HG03439 (cell line): ENCODE data around the gene PRSS2.

Experiments
- ATAC-seq: cut with Tn5 transposase; IDR thresholded peaks from one replicate; pipeline ENCODE4 v1.9.1; 2021; ENCODE audit warnings: mild to moderate bottlenecking, moderate library complexity; ENCODE audit not compliant: unreplicated experiment

Gene PRSS2

DNA sequence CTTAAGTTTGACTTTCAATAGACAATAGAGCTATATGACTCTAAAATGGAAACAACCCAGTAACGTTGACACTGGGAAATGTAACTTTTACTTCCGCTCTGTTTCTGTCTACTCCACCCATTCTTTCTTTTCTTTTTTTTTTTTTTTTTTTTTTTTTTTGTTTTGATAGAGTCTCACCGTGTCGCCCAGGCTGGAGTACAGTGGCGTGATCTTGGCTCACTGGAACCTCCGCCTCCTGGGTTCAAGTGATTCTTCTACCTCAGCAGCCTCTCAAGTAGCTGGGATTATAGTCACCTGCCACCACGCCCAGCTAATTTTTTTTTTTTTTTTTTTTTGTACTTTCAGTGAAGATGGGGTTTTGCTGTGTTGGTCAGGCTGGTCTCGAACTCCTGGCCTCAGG is 13.9 kb downstream of the PRSS2 start:
- no peak for ATAC-seq

DNA sequence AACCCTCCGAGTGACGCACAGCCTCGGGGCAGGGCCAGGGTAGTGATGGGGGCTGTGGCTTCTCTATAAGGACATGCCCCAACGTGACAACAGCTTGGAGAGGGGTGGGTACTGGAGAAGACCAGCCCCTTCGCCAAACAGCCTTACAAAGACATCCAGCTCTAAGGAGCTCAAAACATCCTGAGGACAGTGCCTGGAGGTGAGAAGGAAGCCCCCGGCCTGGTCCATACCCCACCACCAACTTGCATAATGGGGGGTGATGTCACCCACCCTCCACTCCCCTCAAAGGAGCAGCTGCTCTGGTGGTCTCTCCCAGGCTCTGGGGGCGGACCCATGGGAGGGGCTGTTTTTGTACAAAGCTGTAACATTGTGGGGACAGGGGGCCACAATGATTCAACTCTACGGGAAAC is 15.1 kb downstream of the PRSS2 start:
- no peak for ATAC-seq

DNA sequence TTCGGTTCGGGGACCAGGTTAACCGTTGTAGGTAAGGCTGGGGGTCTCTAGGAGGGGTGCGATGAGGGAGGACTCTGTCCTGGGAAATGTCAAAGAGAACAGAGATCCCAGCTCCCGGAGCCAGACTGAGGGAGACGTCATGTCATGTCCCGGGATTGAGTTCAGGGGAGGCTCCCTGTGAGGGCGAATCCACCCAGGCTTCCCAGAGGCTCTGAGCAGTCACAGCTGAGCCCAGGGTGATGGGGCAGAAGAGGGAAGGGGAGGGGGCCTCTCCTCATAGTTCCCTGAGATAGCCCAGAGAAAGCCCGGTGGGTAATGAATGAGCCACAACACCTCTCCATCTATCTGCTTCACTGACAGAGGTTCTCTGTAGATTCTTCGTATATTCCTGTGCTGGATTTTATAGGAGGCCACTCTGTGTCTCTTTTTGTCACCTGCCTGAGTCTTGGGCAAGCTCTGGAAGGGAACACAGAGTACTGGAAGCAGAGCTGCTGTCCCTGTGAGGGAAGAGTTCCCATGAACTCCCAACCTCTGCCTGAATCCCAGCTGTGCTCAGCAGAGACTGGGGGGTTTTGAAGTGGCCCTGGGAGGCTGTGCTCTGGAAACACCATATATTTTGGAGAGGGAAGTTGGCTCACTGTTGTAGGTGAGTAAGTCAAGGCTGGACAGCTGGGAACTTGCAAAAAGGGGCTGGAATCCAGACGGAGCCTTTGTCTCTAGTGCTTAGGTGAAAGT is 16.4 kb downstream of the PRSS2 start:
- ATAC-seq, result no peak

DNA sequence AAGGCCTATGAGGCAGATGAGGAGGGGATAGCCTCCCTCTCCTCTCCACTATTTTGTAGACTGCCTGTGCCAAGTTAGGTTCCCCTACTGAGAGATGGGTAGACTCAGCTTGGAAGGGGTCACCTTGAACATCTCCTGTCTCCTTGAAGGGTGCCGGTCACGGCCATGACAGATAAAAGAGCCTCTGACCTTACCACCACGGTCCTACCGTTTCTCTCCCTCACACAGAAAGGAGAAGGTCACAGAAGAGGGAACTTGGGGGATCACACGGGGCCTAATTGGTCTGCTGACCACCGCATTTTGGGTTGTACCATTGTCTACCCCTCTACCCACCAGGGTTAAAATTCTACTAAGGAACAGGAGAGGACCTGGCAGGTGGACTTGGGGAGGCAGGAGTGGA is 17.0 kb downstream of the PRSS2 start:
- no peak for ATAC-seq

DNA sequence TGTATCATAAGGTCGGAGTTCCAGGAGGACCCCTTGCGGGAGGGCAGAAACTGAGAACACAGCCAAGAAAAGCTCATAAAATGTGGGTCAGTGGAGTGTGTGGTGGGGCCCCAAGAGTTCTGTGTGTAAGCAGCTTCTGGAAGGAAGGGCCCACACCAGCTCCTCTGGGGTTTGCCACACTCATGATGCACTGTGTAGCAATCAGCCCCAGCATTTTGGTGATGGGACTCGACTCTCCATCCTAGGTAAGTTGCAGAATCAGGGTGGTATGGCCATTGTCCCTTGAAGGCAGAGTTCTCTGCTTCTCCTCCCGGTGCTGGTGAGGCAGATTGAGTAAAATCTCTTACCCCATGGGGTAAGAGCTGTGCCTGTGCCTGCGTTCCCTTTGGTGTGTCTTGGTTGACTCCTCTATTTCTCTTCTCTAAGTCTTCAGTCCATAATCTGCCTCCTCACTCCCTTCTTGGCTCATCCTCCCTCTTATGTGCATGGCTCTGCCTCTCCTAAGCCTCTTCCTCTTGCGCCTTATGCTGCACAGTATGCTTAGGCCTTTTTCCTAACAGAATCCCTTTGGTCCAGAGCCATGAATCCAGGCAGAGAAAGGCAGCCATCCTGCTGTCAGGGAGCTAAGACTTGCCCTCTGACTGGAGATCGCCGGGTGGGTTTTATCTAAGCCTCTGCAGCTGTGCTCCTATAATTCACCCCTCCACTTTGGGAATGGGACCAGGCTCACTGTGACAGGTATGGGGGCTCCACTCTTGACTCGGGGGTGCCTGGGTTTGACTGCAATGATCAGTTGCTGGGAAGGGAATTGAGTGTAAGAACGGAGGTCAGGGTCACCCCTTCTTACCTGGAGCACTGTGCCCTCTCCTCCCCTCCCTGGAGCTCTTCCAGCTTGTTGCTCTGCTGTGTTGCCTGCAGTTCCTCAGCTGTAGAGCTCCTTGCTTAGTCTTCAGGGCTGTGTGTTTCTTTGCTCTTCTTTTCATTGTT is 17.8 kb downstream of the PRSS2 start:
- ATAC-seq, result no peak

DNA sequence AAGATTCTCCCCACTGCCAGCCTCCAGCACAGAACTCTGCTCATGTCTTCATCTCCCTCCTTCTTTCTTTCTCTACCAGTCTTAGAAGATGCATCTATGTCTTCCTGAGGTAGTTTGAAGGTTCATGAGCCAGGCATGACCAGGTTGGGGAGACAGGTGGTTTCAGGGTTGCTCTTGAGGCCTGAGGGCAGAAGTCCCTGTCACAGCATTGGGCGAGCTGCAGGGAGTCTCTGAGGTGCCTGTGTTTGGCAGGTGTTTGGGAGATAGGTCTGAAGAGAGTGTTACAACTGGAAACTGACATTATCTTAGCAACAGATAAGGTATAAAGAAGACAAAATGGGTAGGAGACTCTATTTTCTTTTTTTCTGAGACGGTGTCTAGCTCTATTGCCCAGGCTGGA is 18.7 kb downstream of the PRSS2 start:
- ATAC-seq, result no peak

DNA sequence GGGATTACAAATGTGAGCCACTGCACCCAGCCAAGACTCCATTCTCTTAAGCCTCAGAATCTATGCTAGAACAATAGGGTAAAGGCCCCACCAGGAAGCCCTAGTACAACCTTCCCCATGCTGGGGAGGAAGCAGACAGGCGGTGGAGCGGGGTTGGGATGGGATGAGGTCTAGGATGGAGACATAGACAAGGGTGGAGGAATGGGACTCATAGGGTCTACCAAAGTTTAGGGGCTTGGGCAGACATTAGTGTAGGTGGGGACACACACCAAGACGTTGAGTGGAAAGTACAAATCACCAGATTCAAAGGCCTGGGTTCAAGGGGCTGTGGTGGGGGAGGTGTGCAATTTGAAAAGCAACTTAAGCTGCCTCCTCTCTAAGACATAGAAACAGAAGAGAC is 19.3 kb downstream of the PRSS2 start:
- ATAC-seq, result no peak

DNA sequence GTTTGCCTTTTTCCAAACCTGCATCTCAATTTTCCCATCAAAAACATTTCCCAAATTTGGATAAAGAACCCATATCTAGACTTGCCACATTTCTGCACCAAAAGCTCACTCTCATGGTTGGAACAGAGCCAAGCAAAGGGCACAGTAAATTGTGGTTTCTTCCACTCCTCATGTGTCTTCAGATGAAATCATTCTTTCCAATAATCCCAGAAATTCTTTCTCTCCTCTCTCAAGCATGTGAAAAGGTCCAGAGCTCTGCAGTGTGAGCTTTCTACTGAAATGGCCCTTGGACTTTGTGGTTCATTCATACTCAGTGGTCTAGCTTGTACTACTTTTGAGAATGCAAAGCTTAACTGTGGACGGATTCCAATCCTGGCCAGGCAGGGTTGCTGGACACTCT is 19.8 kb downstream of the PRSS2 start:
- ATAC-seq, result no peak

DNA sequence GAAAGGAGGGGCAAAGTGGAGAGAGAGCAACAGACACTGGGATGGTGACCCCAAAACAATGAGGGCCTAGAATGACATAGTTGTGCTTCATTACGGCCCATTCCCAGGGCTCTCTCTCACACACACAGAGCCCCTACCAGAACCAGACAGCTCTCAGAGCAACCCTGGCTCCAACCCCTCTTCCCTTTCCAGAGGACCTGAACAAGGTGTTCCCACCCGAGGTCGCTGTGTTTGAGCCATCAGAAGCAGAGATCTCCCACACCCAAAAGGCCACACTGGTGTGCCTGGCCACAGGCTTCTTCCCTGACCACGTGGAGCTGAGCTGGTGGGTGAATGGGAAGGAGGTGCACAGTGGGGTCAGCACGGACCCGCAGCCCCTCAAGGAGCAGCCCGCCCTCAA is 20.7 kb downstream of the PRSS2 start:
- ATAC-seq, result no peak

DNA sequence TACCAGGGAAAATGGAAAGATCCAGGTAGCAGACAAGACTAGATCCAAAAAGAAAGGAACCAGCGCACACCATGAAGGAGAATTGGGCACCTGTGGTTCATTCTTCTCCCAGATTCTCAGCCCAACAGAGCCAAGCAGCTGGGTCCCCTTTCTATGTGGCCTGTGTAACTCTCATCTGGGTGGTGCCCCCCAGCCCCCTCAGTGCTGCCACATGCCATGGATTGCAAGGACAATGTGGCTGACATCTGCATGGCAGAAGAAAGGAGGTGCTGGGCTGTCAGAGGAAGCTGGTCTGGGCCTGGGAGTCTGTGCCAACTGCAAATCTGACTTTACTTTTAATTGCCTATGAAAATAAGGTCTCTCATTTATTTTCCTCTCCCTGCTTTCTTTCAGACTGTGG is 21.4 kb downstream of the PRSS2 start:
- ATAC-seq, result no peak

DNA sequence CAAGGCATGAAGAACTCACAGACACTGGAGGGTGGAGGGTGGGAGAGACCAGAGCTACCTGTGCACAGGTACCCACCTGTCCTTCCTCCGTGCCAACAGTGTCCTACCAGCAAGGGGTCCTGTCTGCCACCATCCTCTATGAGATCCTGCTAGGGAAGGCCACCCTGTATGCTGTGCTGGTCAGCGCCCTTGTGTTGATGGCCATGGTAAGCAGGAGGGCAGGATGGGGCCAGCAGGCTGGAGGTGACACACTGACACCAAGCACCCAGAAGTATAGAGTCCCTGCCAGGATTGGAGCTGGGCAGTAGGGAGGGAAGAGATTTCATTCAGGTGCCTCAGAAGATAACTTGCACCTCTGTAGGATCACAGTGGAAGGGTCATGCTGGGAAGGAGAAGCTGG is 21.8 kb downstream of the PRSS2 start:
- ATAC-seq, result no peak

DNA sequence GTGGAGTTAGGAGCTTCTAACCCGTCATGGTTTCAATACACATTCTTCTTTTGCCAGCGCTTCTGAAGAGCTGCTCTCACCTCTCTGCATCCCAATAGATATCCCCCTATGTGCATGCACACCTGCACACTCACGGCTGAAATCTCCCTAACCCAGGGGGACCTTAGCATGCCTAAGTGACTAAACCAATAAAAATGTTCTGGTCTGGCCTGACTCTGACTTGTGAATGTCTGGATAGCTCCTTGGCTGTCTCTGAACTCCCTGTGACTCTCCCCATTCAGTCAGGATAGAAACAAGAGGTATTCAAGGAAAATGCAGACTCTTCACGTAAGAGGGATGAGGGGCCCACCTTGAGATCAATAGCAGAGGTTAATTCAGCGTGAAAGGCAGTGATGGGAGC is 22.4 kb downstream of the PRSS2 start:
- ATAC-seq, result no peak

DNA sequence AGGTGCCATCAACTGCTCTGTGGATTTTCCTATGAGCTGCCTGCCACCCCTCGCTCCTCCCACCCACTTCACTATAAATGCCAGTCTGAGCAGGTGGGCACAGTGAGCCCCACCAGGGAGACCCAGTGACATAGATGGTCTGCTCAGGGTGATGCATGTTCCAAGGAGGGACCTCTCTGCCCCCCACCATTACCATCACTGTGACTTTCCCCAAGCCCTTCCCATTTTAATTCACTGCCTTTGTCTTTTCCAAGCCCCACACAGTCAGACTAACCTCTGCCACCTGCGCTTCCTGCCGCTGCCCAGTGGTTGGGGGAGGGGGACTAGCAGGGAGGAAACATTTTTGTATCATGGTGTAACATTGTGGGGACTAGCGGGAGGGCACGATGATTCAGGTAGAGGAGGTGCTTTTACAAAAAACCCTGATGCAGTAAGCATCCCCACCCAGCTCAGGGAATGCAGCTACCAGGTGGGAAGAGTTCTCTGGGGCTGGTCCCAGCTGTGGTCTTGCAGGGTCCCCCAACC is 24.6 kb downstream of the PRSS2 start:
- ATAC-seq, result no peak

DNA sequence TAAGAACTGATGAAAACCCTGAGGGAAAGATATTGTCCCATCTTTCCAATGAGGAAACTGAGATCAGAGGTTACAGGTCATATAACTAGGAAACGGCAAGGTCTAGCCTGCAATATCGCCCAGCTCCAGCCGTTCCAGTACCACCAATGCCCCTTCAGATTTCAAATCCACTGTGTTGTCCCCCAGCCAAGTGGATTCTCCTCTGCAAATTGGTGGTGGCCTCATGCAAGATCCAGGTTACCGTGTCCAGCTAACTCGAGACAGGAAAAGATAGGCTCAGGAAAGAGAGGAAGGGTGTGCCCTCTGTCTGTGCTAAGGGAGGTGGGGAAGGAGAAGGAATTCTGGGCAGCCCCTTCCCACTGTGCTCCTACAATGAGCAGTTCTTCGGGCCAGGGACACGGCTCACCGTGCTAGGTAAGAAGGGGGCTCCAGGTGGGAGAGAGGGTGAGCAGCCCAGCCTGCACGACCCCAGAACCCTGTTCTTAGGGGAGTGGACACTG is 25.3 kb downstream of the PRSS2 start:
- ATAC-seq, result no peak

DNA sequence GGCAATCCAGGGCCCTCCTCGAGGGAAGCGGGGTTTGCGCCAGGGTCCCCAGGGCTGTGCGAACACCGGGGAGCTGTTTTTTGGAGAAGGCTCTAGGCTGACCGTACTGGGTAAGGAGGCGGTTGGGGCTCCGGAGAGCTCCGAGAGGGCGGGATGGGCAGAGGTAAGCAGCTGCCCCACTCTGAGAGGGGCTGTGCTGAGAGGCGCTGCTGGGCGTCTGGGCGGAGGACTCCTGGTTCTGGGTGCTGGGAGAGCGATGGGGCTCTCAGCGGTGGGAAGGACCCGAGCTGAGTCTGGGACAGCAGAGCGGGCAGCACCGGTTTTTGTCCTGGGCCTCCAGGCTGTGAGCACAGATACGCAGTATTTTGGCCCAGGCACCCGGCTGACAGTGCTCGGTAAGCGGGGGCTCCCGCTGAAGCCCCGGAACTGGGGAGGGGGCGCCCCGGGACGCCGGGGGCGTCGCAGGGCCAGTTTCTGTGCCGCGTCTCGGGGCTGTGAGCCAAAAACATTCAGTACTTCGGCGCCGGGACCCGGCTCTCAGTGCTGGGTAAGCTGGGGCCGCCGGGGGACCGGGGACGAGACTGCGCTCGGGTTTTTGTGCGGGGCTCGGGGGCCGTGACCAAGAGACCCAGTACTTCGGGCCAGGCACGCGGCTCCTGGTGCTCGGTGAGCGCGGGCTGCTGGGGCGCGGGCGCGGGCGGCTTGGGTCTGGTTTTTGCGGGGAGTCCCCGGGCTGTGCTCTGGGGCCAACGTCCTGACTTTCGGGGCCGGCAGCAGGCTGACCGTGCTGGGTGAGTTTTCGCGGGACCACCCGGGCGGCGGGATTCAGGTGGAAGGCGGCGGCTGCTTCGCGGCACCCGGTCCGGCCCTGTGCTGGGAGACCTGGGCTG is 26.0 kb downstream of the PRSS2 start:
- peak; percentile 51 for ATAC-seq

DNA sequence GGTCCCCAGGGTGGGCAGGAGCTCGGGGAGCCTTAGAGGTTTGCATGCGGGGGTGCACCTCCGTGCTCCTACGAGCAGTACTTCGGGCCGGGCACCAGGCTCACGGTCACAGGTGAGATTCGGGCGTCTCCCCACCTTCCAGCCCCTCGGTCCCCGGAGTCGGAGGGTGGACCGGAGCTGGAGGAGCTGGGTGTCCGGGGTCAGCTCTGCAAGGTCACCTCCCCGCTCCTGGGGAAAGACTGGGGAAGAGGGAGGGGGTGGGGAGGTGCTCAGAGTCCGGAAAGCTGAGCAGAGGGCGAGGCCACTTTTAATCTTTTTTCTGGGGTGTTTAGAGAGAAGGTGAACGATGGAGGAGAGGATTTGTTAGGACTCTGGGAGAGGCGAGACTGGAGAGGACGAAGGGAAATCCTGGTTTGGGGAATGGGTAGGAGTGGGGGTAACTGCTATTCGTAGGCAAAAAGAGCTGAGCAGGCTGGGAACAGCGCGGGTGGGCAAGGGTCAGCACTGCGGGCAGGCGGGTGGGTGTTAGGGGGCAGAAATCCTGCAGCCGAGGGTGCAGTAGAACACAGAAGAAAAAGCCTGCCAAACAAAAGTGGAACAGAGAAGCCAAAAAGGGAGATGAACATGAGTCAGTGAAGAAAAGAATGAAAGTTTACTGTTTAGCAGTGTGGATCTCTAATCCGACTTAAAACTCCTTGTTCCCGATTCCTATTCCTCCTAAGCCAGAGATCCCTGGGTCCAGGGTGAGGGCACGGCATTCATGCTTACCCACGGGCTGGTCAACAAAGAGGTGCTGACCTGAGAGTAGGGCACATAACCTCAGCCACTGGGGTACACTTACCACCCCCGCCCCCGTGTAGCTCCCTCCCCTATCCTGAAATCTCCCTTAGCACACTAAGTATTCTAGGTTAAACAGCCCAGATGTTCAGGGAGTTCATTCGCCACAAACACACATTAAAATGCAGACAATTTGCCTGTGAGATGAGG is 26.9 kb downstream of the PRSS2 start:
- peak; percentile 34 for ATAC-seq

DNA sequence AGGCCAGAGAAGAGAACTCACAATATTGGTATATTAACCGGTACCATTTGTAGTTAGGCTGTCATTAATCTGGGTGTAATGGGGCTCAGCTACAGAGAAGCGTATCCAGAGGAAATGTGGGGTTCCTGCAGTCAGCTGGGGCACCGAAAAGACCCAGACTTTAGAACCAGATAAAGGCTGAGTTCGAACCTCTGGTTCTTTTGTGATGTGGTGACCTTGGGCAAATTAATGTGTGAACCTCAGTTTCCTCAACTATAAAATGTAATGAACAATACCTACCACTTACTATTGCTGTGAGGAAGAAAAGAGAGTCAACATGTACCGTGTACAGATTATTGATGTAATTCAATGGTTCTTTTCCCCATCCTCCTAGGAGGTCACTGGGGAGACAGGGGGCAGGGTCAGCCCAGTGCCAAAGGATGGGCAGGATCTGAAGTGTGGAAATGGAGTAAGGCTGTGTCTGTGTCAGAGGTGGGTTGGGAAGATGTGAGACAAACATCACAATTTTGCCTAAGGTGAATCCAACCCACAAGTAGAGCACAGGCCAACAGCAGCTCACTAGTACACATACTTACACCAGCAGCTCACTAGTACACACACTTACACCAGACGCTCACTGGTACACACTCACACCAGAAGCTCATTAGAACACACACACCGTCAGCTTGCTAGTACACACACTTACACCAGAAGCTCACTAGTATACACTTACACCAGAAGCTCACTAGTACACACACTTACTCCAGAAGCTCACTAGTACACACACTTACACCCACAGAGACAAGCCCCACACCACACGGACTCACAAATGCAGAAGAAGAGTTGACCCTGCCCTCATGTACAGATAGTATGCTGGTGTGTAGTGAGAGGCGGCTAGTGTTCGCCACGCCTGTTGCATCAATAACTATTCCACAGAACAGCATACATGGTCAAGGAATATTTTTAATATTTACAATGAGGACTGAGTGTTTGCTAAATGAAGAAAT is 28.0 kb downstream of the PRSS2 start:
- ATAC-seq, result no peak

DNA sequence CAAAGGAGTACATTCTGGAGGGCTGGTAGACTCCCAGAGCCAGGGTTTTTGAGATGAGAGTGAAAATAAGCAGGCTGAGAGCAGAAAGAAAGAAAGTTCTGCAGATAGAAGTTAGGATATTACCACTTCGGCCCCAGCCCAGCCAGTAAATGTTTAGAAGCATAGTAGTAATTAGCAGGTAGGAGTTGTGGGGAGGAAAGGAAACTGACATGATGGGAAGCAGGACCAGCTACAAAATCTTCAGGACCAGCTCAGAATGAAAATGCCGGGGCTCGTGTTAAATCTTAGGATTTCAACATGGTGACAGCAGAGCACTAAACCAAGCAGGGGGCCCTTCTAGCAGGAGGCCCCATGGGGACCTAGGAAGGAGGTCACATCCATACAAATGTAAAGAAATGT is 28.7 kb downstream of the PRSS2 start:
- ATAC-seq, result no peak
